Spleen (tissue), 7 donors: ENCODE data around the gene CSK.

Experiments used
- POLR2A ChIP-seq, 3 donors: fragments of 450-650 bp; IDR thresholded peaks; one replicate each; pipeline ENCODE4 v1.5.1; 2017; ENCODE audit warnings: antibody characterized with exemption in 3 of 3, mild to moderate bottlenecking in 1 of 3
- TF ChIP-seq, protein P1 (sequence below), 11 experiments: fragments of 200-600 bp in 7 of 11; fragments of 450-650 bp in 4 of 11; sonication (generic) in 4 of 11; IDR thresholded peaks in 8 of 11; conservative IDR thresholded peaks in 3 of 11; 1 replicate in 7 of 11; 2 replicates in 4 of 11; pipeline versions ENCODE4 v1.4.0 to v1.8.0; 2016 to 2021; ENCODE audit warnings: antibody characterized with exemption in 11 of 11, inconsistent platforms in 4 of 11, mild to moderate bottlenecking in 1 of 11
- donor health status: DM: no; HTN: no; CAD: no; lungs with moderate emphysema.
- donor health status: DM: no; HTN: no; CAD: no.
- donor health status: DM: no; HTN: no; CAD: no.

GRCh38 chr15:74840851-74841775 is 59.2 kb downstream of the CSK start:
- TF ChIP-seq, protein P1, sequence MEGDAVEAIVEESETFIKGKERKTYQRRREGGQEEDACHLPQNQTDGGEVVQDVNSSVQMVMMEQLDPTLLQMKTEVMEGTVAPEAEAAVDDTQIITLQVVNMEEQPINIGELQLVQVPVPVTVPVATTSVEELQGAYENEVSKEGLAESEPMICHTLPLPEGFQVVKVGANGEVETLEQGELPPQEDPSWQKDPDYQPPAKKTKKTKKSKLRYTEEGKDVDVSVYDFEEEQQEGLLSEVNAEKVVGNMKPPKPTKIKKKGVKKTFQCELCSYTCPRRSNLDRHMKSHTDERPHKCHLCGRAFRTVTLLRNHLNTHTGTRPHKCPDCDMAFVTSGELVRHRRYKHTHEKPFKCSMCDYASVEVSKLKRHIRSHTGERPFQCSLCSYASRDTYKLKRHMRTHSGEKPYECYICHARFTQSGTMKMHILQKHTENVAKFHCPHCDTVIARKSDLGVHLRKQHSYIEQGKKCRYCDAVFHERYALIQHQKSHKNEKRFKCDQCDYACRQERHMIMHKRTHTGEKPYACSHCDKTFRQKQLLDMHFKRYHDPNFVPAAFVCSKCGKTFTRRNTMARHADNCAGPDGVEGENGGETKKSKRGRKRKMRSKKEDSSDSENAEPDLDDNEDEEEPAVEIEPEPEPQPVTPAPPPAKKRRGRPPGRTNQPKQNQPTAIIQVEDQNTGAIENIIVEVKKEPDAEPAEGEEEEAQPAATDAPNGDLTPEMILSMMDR (IDR thresholded peaks at IDR 0.05 in 8 of 11, conservative IDR thresholded peaks at IDR 0.05 in 3 of 11): no peak
- TF ChIP-seq POLR2A (IDR thresholded peaks at IDR 0.05): no peak
